DLD1 (cell line): ENCODE data around the gene KCNQ4.

Experiments
- in situ Hi-C: cut with HindIII; loops from 2 replicates; pipeline ENCODE4 v1.10.0; 2017; ENCODE audit warnings: low sequenced_read_pairs

KCNQ4 gene

GRCh38 chr1:40887652-40888051, 104.1 kb downstream of the KCNQ4 start:
- in situ Hi-C loops: no loop called here
